Measurements from ENCODE around the gene NTM. TPM values are rescaled to one million over a fixed set of nuclear protein-coding genes. Genes with fewer than 3 reads are reported as not detected.

The NTM gene
- polyA plus RNA-seq, 1 donor (not counting 4 experiments of a cell fraction or from before 2014, with no cell fraction given) = 47.9 TPM

DNA sequence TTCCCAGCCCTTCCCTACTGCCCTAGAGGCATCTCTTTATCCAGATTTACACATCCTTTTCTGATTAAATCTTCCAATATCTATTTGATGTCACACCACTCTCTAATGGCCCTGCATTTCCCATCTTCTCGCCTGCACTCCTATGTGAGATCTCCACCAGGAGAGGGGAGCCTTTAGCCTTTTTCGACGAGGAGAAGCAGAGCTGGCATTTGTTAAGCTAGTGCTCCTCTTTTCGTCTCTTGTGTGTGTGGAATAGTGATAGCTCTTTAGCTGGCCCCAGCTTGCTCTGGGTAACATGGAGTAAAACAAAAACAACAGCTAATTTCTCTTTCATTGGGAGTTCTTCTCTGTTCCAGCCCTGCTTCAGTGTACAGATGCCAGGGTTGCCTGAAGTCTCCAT is 536.5 kb downstream of the NTM start:
- no peak for DNase-seq (ENCODE audit: low read depth, low spot score)
- Histone ChIP-seq H3K9ac (ENCODE audit: control insufficient read depth, extremely low read depth, insufficient read depth, low read length) (no peak overlapping the region), H2AFZ (ENCODE audit: control insufficient read depth, low read length) (no peak overlapping the region), H3K9me3 (ENCODE audit: control insufficient read depth, low read depth, low read length) (no peaks in the 10 kb centered on the region), H3K27ac (ENCODE audit: control insufficient read depth, insufficient read depth, low read length) (no peak overlapping the region), H3K4me1 (ENCODE audit: control insufficient read depth, extremely low read depth, insufficient read depth, low read length) (peaks cover 33% of the 10 kb centered on the region), H3K4me2 (ENCODE audit: control insufficient read depth, extremely low read depth, insufficient read depth, low read depth, low read length) (no peak overlapping the region), H3K9me1 (ENCODE audit: control insufficient read depth, extremely low read depth, insufficient read depth, low read length) (no peaks in the 10 kb centered on the region), H3K4me3 (ENCODE audit: control insufficient read depth in 2 of 3, extremely low read depth in 1 of 3, insufficient read depth in 2 of 3, low read depth in 1 of 3, low read length in 3 of 3) (no peak overlapping the region), H4K20me1 (ENCODE audit: control insufficient read depth, extremely low read depth, insufficient read depth, low read length) (no peaks in the 10 kb centered on the region), H3K36me3 (ENCODE audit: control insufficient read depth in 2 of 2, extremely low read depth in 1 of 2, insufficient read depth in 2 of 2, low read length in 2 of 2) (peaks cover 0 to 3% of the 10 kb centered on the region in 2 experiments), H3K79me2 (ENCODE audit: control insufficient read depth, insufficient read depth, low read length) (peaks cover 24% of the 10 kb centered on the region), H3K27me3 (ENCODE audit: control insufficient read depth, extremely low read depth, insufficient read depth, low read length) (no peaks in the 10 kb centered on the region)
- TF ChIP-seq EZH2 (IDR thresholded peaks at IDR 0.05; ENCODE audit: low read length) (no peak), CTCF (optimal IDR thresholded peaks at IDR 0.05 in 1 of 3, IDR thresholded peaks at IDR 0.05 in 1 of 3, conservative IDR thresholded peaks at IDR 0.05 in 1 of 3; ENCODE audit: extremely low read depth in 1 of 3, insufficient read depth in 2 of 3, low read length in 3 of 3) (no peak)
- dilution Hi-C loops (cut with MboI; ENCODE audit: extremely low pct_ligation_motif_present, low sequenced_read_pairs) = no loop called here
- FAIRE-seq = no peak

- DNase-seq (ENCODE audit: low read depth, low spot score) (no peak), FAIRE-seq (no peak)
- Histone ChIP-seq H3K79me2 (ENCODE audit: control insufficient read depth, insufficient read depth, low read length) (peaks cover 28% of the 10 kb centered on the region), H3K27ac (ENCODE audit: control insufficient read depth, insufficient read depth, low read length) (no peak overlapping the region), H3K4me1 (ENCODE audit: control insufficient read depth, extremely low read depth, insufficient read depth, low read length) (peaks cover 37% of the 10 kb centered on the region), H3K9ac (ENCODE audit: control insufficient read depth, extremely low read depth, insufficient read depth, low read length) (no peak overlapping the region), H3K9me1 (ENCODE audit: control insufficient read depth, extremely low read depth, insufficient read depth, low read length) (no peaks in the 10 kb centered on the region), H3K4me3 (ENCODE audit: control insufficient read depth in 2 of 3, extremely low read depth in 1 of 3, insufficient read depth in 2 of 3, low read depth in 1 of 3, low read length in 3 of 3) (no peak overlapping the region), H3K36me3 (ENCODE audit: control insufficient read depth in 2 of 2, extremely low read depth in 1 of 2, insufficient read depth in 2 of 2, low read length in 2 of 2) (peaks cover 0 to 3% of the 10 kb centered on the region in 2 experiments), H3K9me3 (ENCODE audit: control insufficient read depth, low read depth, low read length) (no peaks in the 10 kb centered on the region), H4K20me1 (ENCODE audit: control insufficient read depth, extremely low read depth, insufficient read depth, low read length) (no peaks in the 10 kb centered on the region), H3K4me2 (ENCODE audit: control insufficient read depth, extremely low read depth, insufficient read depth, low read depth, low read length) (peak overlapping the region; percentile 17), H2AFZ (ENCODE audit: control insufficient read depth, low read length) (no peak overlapping the region), H3K27me3 (ENCODE audit: control insufficient read depth, extremely low read depth, insufficient read depth, low read length) (no peaks in the 10 kb centered on the region)
- dilution Hi-C loops (cut with MboI; ENCODE audit: extremely low pct_ligation_motif_present, low sequenced_read_pairs) = no loop called here
- TF ChIP-seq EZH2 (IDR thresholded peaks at IDR 0.05; ENCODE audit: low read length) (no peak), CTCF (optimal IDR thresholded peaks at IDR 0.05 in 1 of 3, IDR thresholded peaks at IDR 0.05 in 1 of 3, conservative IDR thresholded peaks at IDR 0.05 in 1 of 3; ENCODE audit: extremely low read depth in 1 of 3, insufficient read depth in 2 of 3, low read length in 3 of 3) (no peak)
Measured at GRCh38 chr11:131907371-131907770, 537.0 kb downstream of the NTM start.
